ENCODE measurements around the gene TTC23. TPM values are rescaled to one million over a fixed set of nuclear protein-coding genes. Genes with fewer than 3 reads are reported as not detected.
"Not testable (repeated sequence)": the region's sequence is repeated elsewhere in the genome, so short reads cannot be mapped to it uniquely, and the experiment has no call there.

The TTC23 gene
- total RNA-seq, 2 donors from 2014 or later = 0.67 to 2.5 TPM

DNA sequence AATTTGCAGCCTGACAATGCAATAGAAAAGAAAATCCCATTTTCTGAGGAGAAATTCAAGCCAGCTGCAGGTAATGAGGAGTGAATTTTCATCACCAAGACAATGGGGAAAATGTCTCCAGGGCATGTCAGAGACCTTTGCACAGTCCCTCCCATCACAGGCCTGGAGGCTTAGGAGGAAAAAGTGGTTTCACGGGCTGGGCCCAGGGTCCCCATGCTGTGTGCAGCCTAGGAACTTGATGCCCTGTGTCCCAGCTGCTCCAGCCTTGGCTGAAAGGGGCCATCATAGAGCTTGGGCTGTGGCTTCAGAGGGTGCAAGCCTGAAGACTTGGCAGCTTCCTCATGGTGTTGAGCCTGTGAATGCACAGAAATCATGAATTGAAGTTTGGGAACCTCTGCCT, 57.2 kb downstream of the TTC23 start:
- H3K36me3 Mint-ChIP-seq (ENCODE audit: low read depth); H3K9me3 Mint-ChIP-seq; H3K4me3 Mint-ChIP-seq; ATAC-seq (replicated peaks); H3K4me1 Mint-ChIP-seq; H3K27ac Mint-ChIP-seq; H3K27me3 Mint-ChIP-seq: not testable (repeated sequence)

GRCh38 chr15:99187936-99188335, 61.4 kb downstream of the TTC23 start:
- H3K9me3 Mint-ChIP-seq = no peaks in the 10 kb centered on the region
- H3K4me1 Mint-ChIP-seq = no peaks in the 10 kb centered on the region
- no peak for ATAC-seq (replicated peaks)
- no peak overlapping the region for H3K27ac Mint-ChIP-seq
- H3K4me3 Mint-ChIP-seq = no peak overlapping the region
- peaks cover under 1% of the 10 kb centered on the region for H3K27me3 Mint-ChIP-seq
- no peaks in the 10 kb centered on the region for H3K36me3 Mint-ChIP-seq (ENCODE audit: low read depth)

- Mint-ChIP-seq H3K9me3 (no peaks in the 10 kb centered on the region), H3K4me1 (no peaks in the 10 kb centered on the region), H3K36me3 (ENCODE audit: low read depth) (no peaks in the 10 kb centered on the region), H3K27ac (no peak overlapping the region), H3K27me3 (peaks cover 4% of the 10 kb centered on the region), H3K4me3 (no peak overlapping the region)
- no peak for ATAC-seq (replicated peaks)
Observed at GRCh38 chr15:99185414-99186130, 63.8 kb downstream of the TTC23 start.

GRCh38 chr15:99182791-99183190, 66.6 kb downstream of the TTC23 start:
- Mint-ChIP-seq H3K9me3 (no peaks in the 10 kb centered on the region), H3K4me1 (no peaks in the 10 kb centered on the region), H3K27ac (no peak overlapping the region), H3K27me3 (peaks cover 4% of the 10 kb centered on the region), H3K4me3 (no peak overlapping the region), H3K36me3 (ENCODE audit: low read depth) (no peaks in the 10 kb centered on the region)
- ATAC-seq (replicated peaks) = no peak

GRCh38 chr15:99181545-99181971, 67.8 kb downstream of the TTC23 start:
- Mint-ChIP-seq H3K36me3 (ENCODE audit: low read depth) (no peaks in the 10 kb centered on the region), H3K9me3 (no peaks in the 10 kb centered on the region), H3K4me1 (no peaks in the 10 kb centered on the region), H3K27ac (no peak overlapping the region), H3K27me3 (peaks cover 4% of the 10 kb centered on the region), H3K4me3 (no peak overlapping the region)
- ATAC-seq (replicated peaks) = no peak

DNA sequence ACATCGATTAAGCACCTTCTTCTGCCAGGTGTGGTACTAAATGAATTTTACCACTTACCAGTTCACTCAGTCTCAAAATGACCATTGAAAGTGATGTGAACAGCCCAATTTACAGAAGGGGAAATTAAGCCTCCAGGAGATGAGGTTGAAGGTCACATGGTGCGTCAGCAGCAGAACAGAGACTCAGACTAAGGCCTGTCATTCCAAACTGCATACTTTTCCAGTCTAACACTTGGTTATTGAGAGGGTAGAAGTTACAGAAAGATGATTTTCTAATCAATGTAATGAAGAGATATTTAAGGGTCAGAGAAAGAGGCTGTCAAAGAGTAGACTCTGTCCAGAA, 68.4 kb downstream of the TTC23 start:
- H3K4me1 Mint-ChIP-seq = no peaks in the 10 kb centered on the region
- H3K27ac Mint-ChIP-seq = no peak overlapping the region
- peaks cover 4% of the 10 kb centered on the region for H3K27me3 Mint-ChIP-seq
- H3K36me3 Mint-ChIP-seq (ENCODE audit: low read depth) = no peaks in the 10 kb centered on the region
- no peaks in the 10 kb centered on the region for H3K9me3 Mint-ChIP-seq
- no peak overlapping the region for H3K4me3 Mint-ChIP-seq
- no peak for ATAC-seq (replicated peaks)

DNA sequence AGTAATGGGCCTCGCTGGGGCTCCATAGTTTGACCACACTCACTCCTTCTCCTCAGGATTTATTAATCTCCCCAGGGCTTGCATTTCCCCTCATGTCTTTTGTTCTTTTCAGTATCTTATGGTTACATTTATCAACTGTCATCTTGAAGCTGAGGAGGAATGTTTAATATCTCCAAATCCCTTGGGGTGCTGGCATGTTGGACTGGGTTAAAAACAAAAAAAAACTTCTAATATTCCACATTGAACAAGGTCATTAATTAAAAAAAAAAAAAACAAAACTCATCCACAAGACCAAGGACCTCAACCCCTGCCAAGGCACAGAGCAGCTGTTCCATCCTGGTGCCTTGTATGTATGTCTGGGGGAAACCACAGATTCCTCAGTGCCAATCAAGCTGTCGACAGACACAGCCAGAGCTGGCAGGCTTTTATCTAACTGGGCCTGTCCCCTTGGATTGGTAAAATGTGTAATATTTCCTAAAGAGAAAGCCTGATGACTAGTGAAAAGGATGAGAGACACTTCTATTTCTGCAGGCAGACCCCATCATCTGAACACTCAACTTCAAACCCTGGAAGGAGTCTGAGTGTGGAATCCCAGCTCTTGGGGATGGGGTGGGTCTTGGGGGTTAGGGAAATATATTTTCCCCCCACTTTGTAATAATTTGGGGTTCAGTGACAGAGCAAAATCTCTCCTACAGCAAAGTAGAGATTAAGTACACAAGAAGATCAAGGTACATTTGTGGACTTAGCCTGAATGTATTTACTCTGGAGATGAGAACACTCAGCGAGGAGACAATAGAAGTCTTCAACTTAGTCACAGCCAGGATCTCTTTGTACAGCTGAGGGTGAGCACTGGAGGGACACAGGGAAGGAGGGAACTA, 69.1 kb downstream of the TTC23 start:
- no peaks in the 10 kb centered on the region for H3K9me3 Mint-ChIP-seq
- H3K27ac Mint-ChIP-seq = no peak overlapping the region
- no peak for ATAC-seq (replicated peaks)
- no peak overlapping the region for H3K4me3 Mint-ChIP-seq
- no peaks in the 10 kb centered on the region for H3K36me3 Mint-ChIP-seq (ENCODE audit: low read depth)
- no peaks in the 10 kb centered on the region for H3K4me1 Mint-ChIP-seq
- peaks cover 4% of the 10 kb centered on the region for H3K27me3 Mint-ChIP-seq

DNA sequence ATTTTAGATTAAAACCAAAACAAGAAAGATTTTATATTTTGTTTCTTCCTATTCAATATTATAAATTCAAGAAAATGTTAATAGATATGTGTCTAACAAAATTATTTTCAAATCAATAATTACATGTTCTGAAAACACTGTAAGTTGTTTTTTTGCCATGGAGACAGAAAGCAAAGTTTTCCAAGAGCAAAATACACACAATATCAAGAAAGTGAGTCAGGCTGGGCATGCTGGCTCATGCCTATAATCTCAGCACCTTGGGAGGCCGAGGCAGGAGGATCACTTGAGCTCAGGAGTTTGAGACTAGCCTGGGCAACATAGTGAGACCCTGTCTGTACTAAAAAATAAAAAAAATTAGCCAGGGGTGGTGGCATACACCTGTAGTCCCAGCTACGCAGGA, 71.7 kb downstream of the TTC23 start:
- no peak for ATAC-seq (replicated peaks)
- Mint-ChIP-seq H3K4me3 (no peak overlapping the region), H3K36me3 (ENCODE audit: low read depth) (no peaks in the 10 kb centered on the region), H3K9me3 (no peaks in the 10 kb centered on the region), H3K27ac (no peak overlapping the region), H3K4me1 (no peaks in the 10 kb centered on the region), H3K27me3 (peaks cover under 1% of the 10 kb centered on the region)

GRCh38 chr15:99176757-99177156, 72.6 kb downstream of the TTC23 start:
- no peak overlapping the region for H3K27ac Mint-ChIP-seq
- no peaks in the 10 kb centered on the region for H3K36me3 Mint-ChIP-seq (ENCODE audit: low read depth)
- H3K9me3 Mint-ChIP-seq = no peaks in the 10 kb centered on the region
- no peaks in the 10 kb centered on the region for H3K27me3 Mint-ChIP-seq
- ATAC-seq (replicated peaks) = no peak
- H3K4me1 Mint-ChIP-seq = no peaks in the 10 kb centered on the region
- no peak overlapping the region for H3K4me3 Mint-ChIP-seq

GRCh38 chr15:99174567-99175395, 74.6 kb downstream of the TTC23 start:
- ATAC-seq (replicated peaks) = no peak
- no peaks in the 10 kb centered on the region for H3K27me3 Mint-ChIP-seq
- H3K4me1 Mint-ChIP-seq = no peaks in the 10 kb centered on the region
- no peak overlapping the region for H3K27ac Mint-ChIP-seq
- no peaks in the 10 kb centered on the region for H3K9me3 Mint-ChIP-seq
- H3K36me3 Mint-ChIP-seq (ENCODE audit: low read depth) = no peaks in the 10 kb centered on the region
- no peak overlapping the region for H3K4me3 Mint-ChIP-seq

DNA sequence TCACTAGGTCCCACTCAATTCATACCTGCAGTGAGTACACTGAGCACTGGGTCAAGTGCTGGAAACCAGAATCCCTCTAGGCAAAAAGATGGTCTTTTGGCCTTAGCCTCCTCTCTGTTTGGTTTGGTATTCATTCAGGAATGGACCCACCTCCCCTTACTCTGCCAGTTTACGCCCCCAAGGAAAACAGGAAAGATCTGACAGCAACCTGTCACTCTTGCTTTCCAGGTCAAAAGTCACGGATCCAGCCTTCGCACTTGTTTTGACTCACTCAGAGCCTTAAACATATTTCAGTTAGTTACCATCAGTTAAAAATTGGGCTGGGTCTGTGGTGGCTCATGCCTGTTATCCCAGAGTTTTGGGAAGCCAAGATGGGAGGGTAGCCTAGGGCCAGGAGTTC, 76.4 kb downstream of the TTC23 start:
- H3K27ac Mint-ChIP-seq = no peak overlapping the region
- ATAC-seq (replicated peaks) = no peak

GRCh38 chr15:99172171-99172570, 77.2 kb downstream of the TTC23 start:
- no peaks in the 10 kb centered on the region for H3K36me3 Mint-ChIP-seq (ENCODE audit: low read depth)
- no peak overlapping the region for H3K4me3 Mint-ChIP-seq
- no peaks in the 10 kb centered on the region for H3K4me1 Mint-ChIP-seq
- no peak for ATAC-seq (replicated peaks)
- no peaks in the 10 kb centered on the region for H3K27me3 Mint-ChIP-seq
- no peak overlapping the region for H3K27ac Mint-ChIP-seq
- no peaks in the 10 kb centered on the region for H3K9me3 Mint-ChIP-seq

More for the DNA sequence above, 76.4 kb downstream of the TTC23 start:
- no peaks in the 10 kb centered on the region for H3K4me1 Mint-ChIP-seq
- no peaks in the 10 kb centered on the region for H3K27me3 Mint-ChIP-seq
- H3K4me3 Mint-ChIP-seq = no peak overlapping the region
- H3K36me3 Mint-ChIP-seq (ENCODE audit: low read depth) = no peaks in the 10 kb centered on the region
- no peaks in the 10 kb centered on the region for H3K9me3 Mint-ChIP-seq

DNA sequence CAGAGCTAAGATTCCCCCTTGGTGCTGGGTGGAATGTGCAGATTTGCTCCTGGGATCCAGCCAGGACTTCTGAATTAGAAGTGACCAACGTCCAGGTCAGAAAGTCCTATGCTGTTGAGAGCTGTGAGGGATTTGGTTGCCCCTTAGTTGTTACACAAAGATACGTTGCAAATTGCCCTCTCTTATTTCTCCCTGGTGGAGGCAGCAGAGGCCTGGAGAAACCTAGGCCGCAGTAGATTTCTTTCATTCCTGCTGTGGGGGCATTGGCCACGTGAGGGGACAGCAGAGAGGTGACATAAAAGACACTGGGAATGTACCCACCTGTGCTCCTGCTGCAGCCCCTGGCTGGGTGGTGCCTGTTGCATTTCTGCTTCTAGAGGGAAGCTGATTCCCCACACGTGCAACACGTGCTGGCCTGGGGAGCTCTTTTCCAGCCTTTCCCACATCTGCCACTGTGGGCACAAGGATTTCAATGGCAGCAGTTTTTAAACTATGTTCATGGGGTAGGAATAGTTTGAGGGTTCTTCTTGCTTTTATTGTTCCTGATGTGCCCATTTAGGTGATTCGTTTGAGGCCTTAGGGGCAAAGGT, 78.8 kb downstream of the TTC23 start:
- Mint-ChIP-seq H3K27me3 (no peaks in the 10 kb centered on the region), H3K27ac (no peak overlapping the region), H3K36me3 (ENCODE audit: low read depth) (no peaks in the 10 kb centered on the region), H3K4me3 (no peak overlapping the region), H3K9me3 (no peaks in the 10 kb centered on the region), H3K4me1 (no peaks in the 10 kb centered on the region)
- no peak for ATAC-seq (replicated peaks)

- no peaks in the 10 kb centered on the region for H3K27me3 Mint-ChIP-seq
Observed at GRCh38 chr15:99169769-99170311, 79.5 kb downstream of the TTC23 start.

More at GRCh38 chr15:99169769-99170311, 79.5 kb downstream of the TTC23 start:
- ATAC-seq (replicated peaks) = no peak
- H3K4me3 Mint-ChIP-seq = no peak overlapping the region
- H3K4me1 Mint-ChIP-seq = no peaks in the 10 kb centered on the region
- H3K27ac Mint-ChIP-seq = no peak overlapping the region
- no peaks in the 10 kb centered on the region for H3K36me3 Mint-ChIP-seq (ENCODE audit: low read depth)
- no peaks in the 10 kb centered on the region for H3K9me3 Mint-ChIP-seq
